OCI-M1 (cell line): ENCODE results near the gene PPFIBP1.
"Not testable (repeated sequence)": the region's sequence is repeated elsewhere in the genome, so short reads cannot be mapped to it uniquely, and the experiment has no call there.

Experiments
- DNase-seq: peaks from one replicate; lab custom pipeline; 2025; lab: John Stamatoyannopoulos, UW

The PPFIBP1 gene

GRCh38 chr12:27592548-27592947 lies 68.5 kb downstream of the PPFIBP1 start:
- no peak for DNase-seq

DNA sequence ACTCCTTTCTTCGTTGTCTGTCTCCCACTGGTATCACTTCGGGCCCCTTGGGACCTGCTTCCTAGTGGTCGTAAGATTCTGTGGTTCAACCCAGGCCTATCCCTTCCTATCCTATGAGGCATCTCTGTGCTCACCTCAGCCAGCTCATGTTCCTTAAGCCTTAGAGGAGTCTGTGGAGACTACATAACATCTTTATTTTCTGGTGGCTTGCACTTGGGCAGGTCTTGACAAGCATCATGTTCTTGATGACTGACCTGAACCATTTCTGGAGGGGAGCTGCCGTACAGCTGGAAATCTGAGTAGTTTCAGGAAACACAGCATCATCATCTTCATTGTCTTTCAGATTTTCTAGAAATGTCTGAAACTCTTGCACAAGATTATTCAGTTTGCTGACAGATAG lies 69.3 kb downstream of the PPFIBP1 start:
- DNase-seq = no peak

DNA sequence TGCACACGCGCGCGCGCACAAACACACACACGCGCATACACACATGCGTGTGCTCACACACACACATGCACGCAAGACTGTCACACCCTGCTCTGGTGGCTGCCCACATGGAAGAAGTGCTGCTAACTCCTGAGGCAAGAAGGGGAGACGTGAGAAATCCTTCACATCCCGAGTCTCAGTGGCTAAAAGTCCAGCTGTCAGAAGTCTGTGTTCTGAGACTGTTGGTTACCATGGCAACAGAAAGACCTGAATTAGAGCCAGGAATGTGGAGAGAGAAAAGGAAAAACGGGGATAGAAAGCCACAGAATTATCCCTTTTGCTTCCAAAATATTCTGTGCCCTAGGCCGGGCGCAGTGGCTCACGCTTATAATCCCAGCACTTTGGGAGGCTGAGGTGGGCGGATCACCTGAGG lies 71.2 kb downstream of the PPFIBP1 start:
- DNase-seq = no peak

GRCh38 chr12:27598866-27599265 lies 74.9 kb downstream of the PPFIBP1 start:
- not testable (repeated sequence) for DNase-seq

- DNase-seq = peak; percentile 5
Observed at GRCh38 chr12:27601056-27601828, 77.2 kb downstream of the PPFIBP1 start.

DNA sequence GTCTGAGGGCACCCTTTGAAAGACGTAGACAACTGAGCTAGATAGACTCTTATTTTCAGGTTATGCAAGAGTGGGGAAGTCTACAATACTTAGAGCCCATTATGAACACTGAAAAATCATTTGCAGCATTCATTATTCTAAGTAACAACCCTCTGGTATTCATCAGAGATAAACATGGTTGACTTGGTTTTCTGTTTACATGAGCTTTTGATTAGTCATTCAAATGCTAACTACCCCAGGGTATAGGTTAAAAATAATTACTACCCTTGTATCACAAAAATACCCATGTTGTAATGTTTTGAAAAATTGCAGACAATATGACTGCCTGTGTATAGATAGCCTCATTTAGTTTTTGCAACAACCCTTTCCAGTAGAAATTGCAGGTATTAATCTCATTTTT lies 78.5 kb downstream of the PPFIBP1 start:
- no peak for DNase-seq

DNA sequence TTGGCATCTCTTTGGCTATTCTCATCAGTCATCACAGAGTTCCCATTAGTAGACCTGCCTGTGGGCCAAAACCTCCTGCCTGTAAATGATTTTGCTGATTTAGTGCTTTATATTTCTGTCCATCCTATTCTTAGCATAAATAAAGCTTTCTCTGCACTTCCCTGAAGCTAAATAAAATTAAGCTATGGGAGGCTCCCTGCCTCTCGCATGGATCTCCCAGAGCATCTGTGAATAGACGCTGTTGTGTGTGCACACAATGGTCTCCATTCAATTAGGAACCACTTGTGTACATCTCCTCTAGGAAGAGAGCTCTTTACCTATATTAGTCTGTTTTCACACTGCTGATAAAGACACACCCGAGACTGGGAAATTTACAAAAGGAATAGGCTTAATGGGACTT lies 80.4 kb downstream of the PPFIBP1 start:
- DNase-seq = no peak

- no peak for DNase-seq
Observed at GRCh38 chr12:27606986-27607385, 83.0 kb downstream of the PPFIBP1 start.

DNA sequence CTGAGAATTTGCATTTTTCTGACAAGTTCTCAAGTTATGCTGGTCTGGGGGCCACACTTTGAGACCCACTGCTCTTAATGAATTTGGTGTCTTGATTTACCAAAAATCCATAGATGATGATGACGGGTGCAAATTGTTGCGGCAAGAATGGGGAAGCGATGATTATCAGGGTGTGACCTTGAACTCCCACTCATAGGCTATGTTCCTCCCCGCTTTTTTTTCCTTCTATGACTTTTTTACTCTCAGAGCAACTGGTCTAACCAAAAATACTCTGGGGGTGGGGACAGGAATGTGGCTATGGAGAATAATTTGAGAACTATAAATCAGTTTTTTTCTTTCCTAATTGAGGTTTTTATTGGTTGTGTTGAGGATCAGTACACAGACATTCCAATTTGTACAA lies 83.6 kb downstream of the PPFIBP1 start:
- peak; percentile 76 for DNase-seq

GRCh38 chr12:27608890-27609289 lies 84.9 kb downstream of the PPFIBP1 start:
- no peak for DNase-seq

- DNase-seq = no peak
Observed at GRCh38 chr12:27610374-27610773, 86.4 kb downstream of the PPFIBP1 start.

DNA sequence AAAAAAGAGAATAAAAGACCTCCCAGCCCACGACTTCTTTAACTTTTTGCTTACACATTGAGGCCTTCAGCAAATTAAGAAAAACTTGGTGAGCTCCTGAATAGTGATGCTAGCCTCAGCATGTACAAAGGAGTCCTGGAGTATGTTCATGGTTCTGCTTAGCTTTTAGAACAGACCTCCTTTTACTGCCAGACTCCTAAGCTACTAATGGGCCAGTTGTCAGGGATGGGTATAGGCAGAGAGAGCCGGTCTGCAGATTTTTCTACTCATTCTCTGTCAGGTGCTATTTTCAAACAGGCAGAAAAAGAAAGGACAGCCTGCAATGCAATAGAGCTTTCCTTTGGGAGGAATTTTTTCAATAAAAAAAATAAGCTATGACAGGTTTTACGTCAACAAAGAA lies 90.4 kb downstream of the PPFIBP1 start:
- DNase-seq = no peak

DNA sequence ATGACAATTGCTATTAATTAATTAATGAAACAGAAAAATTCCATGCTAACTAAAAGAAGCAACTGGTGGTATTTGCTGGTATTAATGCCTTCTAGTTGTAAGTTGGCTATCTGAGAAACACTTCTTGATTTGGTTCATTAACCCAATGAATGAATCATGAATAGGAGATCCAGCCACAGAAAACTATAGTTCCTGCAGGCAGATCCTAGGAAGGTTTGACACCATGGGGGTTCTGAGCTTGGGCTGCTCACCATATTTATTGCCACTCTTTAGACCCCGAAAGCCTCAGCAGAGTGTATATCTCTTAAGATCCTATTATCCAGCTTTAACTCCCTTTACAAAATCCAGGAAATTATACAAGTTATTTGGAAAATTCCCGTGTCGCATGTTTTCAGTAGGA lies 90.9 kb downstream of the PPFIBP1 start:
- DNase-seq = no peak

GRCh38 chr12:27615331-27615891 lies 91.4 kb downstream of the PPFIBP1 start:
- DNase-seq = no peak

DNA sequence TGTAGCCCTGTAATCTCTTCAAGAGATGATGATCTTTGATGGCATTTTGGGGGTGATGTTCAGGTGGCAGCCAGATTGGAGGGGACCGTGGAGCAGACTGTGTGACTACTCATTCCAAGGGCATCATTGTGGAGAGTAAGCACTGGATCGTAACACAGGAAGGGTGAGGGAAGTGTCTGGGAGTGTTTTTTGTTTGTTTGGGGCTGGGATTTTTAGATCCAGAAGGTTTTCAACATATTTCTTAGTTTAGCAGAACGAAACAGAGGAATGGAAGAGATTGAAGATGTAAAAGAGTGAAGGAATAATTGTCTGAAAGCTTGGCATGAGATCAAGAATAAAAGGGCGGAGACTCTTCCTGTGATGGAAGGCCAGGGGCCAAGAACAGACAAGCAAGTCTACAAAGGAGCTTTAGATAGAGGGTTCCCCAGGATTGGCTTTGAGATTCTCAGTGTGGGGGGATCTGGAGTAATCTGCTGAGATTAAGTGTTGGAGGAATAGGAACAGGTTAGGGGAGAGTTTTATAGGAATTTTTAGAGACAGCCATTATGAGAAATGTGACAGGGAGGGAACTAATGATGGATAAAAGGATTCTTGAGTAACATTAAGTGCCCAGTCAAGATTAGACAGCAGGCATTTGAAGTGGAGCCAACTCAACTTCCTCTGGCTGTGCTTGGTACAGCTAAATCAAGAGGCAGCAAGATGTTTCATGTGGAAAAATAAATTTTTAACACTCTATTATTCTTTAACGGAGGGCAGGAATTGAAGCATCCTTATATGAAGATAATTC lies 92.5 kb downstream of the PPFIBP1 start:
- no peak for DNase-seq

DNA sequence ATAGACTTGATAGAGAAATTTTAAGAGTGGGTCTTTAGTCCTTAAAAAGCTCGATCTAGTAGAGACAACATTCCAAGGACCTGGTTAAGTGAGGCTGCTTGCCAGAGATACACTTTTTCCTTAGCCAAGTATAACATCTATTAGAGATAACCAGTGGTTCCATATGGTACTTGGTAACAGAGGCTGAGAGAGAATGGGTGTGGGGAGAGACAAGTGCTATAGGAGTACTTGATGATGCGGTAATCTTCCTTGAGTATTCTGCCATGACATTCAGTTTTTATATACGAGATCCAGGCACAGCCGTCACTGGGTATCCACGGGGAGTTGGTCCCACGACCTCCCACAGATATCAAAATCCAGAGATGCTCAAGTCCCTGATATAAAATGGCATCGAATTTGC lies 94.8 kb downstream of the PPFIBP1 start:
- DNase-seq = no peak

- peak; percentile 53 for DNase-seq
Observed at GRCh38 chr12:27619308-27619707, 95.3 kb downstream of the PPFIBP1 start.

GRCh38 chr12:27620121-27620520 lies 96.1 kb downstream of the PPFIBP1 start:
- no peak for DNase-seq

DNA sequence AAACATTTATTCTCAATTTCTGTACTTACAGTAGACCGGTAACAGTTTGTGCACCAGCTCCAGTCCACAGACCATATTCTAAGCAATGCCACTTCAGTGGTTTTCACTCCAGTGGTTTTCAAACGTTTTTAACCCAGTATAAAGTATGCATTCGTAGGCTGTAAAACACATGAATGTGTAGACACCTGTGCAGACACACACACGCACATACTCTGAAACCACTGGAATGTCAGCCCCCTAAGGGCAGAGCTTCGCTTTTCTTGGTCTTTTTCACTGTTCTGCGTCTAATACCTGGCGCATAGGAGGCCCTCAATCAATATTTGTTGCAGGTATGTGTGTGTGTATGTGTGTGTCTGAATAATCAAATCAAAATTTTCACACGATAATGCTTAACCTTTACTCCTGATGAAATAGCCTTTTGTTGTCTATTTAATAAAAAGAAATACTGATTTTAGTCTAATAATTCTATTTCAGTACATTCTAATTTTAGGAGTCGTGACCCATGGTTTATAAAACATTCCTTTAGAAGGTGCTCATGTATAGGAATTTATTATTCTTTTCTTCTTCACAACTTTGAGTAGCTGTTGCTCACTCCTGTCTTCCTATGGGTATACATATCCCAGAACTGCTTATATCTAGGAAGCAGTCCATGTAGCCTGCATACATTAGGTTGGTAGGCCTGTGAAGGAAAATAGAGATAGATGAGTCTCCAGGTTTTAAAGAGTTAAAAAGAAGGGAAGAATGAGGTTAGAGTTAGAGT lies 98.6 kb downstream of the PPFIBP1 start:
- DNase-seq = no peak

DNA sequence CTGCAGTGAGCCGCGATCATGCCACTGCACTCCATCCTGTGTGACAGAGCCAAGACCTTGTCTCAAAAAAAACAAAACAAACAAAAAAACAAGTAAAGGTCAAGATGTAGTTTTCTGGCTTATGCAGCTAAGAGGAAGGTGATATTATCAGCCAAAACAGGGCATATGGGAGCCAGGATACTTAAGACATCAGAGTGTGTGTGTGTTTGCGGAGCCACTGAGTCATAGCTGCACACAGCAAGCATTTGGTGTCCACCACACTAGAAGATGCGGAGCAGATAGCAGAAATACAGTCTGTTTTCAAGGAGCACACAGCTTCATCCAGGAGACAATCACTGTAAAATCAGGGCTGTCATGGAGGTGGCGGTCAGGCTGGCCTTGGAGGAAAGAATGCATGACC lies 99.6 kb downstream of the PPFIBP1 start:
- DNase-seq = no peak

GRCh38 chr12:27624586-27624985 lies 100.6 kb downstream of the PPFIBP1 start:
- no peak for DNase-seq

- no peak for DNase-seq
Observed at GRCh38 chr12:27627123-27627852, 103.3 kb downstream of the PPFIBP1 start.
